ENCODE results near the gene MYL6B. TPM values are rescaled to one million over a fixed set of nuclear protein-coding genes. Genes with fewer than 3 reads are reported as not detected.
A peak's percentile ranks its signal among the peaks of the same experiment; 100 is the strongest.
"Not testable (repeated sequence)": the region's sequence is repeated elsewhere in the genome, so short reads cannot be mapped to it uniquely, and the experiment has no call there.

MYL6B gene
- total RNA-seq, 4 donors from 2014 or later, result 26.3 to 51.0 (median 37.8) TPM

DNA sequence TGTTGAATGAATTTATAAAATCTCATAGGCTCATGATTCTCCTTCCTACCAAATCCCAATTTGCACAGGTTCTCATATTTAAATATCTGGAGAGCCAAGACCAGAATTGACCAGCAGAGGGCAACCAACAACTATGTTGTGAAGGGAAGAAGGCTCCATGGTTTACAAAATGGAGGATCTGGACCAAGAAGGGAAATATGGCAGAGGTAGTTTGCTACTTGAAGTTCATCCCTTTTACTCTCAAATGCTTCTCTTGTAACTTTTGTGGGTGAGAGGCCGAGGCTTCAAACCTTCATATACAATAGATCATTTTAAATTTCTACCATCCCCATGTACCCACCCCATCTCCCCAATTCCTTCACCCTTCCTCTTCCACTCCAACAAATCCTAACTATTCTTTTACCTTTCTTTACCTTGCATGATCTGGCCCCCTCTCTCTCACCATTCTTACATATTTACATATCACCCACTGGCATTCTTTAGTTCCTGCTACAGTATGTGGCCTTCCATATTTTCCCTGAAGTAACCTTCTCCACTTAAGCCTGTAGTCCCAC is 40.7 kb downstream of the MYL6B start:
- TF ChIP-seq, protein P1, sequence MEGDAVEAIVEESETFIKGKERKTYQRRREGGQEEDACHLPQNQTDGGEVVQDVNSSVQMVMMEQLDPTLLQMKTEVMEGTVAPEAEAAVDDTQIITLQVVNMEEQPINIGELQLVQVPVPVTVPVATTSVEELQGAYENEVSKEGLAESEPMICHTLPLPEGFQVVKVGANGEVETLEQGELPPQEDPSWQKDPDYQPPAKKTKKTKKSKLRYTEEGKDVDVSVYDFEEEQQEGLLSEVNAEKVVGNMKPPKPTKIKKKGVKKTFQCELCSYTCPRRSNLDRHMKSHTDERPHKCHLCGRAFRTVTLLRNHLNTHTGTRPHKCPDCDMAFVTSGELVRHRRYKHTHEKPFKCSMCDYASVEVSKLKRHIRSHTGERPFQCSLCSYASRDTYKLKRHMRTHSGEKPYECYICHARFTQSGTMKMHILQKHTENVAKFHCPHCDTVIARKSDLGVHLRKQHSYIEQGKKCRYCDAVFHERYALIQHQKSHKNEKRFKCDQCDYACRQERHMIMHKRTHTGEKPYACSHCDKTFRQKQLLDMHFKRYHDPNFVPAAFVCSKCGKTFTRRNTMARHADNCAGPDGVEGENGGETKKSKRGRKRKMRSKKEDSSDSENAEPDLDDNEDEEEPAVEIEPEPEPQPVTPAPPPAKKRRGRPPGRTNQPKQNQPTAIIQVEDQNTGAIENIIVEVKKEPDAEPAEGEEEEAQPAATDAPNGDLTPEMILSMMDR (IDR thresholded peaks at IDR 0.05), result peak; percentile 78 to 89 (median 86)
- TF ChIP-seq POLR2A (IDR thresholded peaks at IDR 0.05), result no peak
- H3K27me3 ChIP-seq, result no peaks in the 10 kb centered on the region
- intact Hi-C loops (cut with DNase I), result no loop called here
- no peak overlapping the region for H3K4me3 ChIP-seq
- H3K4me1 ChIP-seq, result peaks cover 10 to 20% (median 11%) of the 10 kb centered on the region in 3 donors
- peak; percentile 16 for DNase-seq
- H3K36me3 ChIP-seq, result no peaks in the 10 kb centered on the region
- no peaks in the 10 kb centered on the region for H3K9me3 ChIP-seq
- no peak overlapping the region for H3K27ac ChIP-seq
- 32 to 55% methylated on average over 1 of the region's 1 CpG for WGBS, 2 donors

DNA sequence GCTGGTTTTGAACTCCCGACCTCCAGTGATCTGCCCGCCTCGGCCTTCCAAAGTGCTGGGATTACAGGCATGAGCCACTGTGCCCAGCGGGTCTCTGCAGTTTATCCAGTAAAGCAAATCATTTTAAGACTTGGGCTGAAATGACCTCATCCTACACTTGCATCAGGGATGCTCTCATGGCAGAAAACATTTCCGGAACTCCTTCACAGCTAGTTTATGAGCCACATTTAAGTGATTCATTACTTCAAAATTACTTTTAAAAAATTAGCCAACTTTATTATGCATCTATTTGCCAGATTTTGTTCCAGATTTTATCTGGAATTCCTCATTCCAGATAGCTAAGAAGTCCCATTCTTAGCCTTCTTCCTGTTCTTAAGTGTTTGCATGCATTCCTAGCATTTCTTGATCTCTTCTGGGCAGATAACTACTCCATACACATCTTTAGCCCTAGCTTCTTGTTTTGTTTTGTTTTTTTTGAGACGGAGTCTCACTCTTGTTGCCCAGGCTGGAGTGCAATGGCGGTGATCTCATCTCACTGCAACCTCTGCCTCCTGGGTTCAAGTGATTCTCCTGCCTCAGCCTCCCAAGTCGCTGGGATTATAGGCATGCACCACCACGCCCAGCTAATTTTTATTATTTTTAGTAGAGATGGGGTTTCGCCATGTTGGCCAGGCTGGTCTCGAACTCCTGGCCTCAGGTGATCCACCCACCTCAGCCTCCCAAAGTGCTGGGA is 44.6 kb downstream of the MYL6B start:
- intact Hi-C loops (cut with DNase I); H3K4me1 ChIP-seq; H3K27me3 ChIP-seq; H3K36me3 ChIP-seq; H3K9me3 ChIP-seq; H3K27ac ChIP-seq; DNase-seq; H3K4me3 ChIP-seq: not testable (repeated sequence)
- WGBS, 2 donors, result 72 to 81% methylated on average over 11 of the region's 11 CpGs

DNA sequence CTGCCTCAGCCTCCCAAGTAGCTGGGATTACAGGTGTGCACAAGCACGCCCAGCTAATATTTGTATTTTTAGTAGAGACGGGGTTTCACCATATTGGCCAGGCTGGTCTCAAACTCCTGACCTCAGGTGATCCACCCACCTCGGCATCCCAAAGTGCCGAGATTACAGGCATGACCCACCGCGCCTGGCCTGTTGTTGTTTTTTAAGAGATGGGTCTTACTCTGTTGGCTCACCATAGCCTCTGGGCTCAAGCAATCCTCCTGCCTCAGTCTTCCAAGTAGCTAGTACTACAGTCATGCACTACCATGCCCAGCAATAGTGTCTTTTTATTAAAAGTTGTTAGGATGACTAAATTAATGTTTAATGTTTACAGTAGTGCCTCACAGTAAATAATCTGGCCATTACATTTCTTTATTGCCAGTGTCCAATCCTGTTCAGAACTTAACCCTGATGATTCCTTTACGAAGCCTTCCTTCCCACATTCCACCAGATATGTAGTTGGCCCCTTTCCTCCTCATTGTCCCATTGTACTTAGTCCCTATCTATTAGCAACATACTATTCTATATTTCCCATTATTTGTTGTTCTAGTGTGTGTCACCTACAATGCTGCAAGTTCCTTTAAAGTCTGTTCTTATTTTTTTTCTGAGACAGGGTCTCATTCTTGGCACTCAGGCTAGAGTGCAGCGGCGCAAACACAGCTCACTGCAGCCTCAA is 45.7 kb downstream of the MYL6B start:
- intact Hi-C loops (cut with DNase I), result no loop called here

DNA sequence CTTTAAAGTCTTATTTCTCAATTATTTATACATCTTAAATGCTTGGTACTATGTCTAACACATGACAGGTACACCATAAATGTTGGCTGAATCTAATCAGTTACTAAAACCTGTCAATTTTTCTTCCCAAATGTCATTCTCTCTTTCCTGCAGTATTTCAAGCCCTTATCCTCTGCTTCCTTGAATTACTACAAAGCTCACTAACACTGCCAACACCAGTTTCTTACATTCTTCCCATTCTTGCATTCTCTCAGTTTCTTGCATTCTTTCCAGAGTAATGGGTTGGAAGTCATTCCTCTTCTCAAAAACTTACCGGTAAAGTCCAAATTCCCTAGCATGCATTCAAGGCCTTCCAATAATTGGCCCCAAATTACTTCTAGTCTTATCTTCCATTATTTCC is 46.4 kb downstream of the MYL6B start:
- no peaks in the 10 kb centered on the region for H3K27me3 ChIP-seq
- peaks cover 0 to under 1% (median 0%) of the 10 kb centered on the region in 3 donors for H3K36me3 ChIP-seq
- WGBS, 2 donors, result 65 to 80% methylated on average over 1 of the region's 1 CpG
- H3K27ac ChIP-seq, result no peak overlapping the region
- no peak for TF ChIP-seq POLR2A (IDR thresholded peaks at IDR 0.05)
- TF ChIP-seq, protein P1 (IDR thresholded peaks at IDR 0.05), result no peak
- no peaks in the 10 kb centered on the region for H3K4me1 ChIP-seq
- no peak for DNase-seq
- H3K4me3 ChIP-seq, result no peak overlapping the region
- intact Hi-C loops (cut with DNase I), result no loop called here
- H3K9me3 ChIP-seq, result no peaks in the 10 kb centered on the region

More for the DNA sequence above, 45.7 kb downstream of the MYL6B start:
- Histone ChIP-seq H3K27ac (no peak overlapping the region), H3K36me3 (no peaks in the 10 kb centered on the region), H3K4me3 (no peak overlapping the region), H3K27me3 (no peaks in the 10 kb centered on the region), H3K9me3 (no peaks in the 10 kb centered on the region), H3K4me1 (no peaks in the 10 kb centered on the region)
- no peak for DNase-seq
- 85 to 87% methylated on average over 9 of the region's 9 CpGs for WGBS, 2 donors
- TF ChIP-seq POLR2A (IDR thresholded peaks at IDR 0.05), result no peak
- TF ChIP-seq, protein P1 (IDR thresholded peaks at IDR 0.05), result no peak

DNA sequence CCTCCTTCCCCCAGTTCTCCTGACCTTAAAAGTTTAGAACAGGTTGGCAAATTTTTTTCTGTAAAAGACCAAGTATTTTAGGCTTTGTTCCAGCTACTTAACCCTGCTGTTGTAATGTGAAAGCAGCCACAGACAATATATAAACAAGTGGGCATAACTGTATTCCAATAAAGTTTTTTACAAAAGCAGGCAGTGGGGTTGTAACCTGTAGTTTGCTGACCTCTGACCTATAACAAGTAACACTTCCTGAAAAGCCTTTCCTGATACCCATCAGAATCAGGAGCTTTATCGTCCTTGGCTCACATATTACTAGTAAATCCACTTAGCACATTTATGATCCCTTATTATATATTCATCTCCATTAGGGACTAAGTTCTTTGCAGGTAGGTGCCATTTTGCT is 50.0 kb downstream of the MYL6B start:
- H3K27ac ChIP-seq, result no peak overlapping the region
- WGBS, 2 donors, result 58 to 63% methylated on average over 1 of the region's 1 CpG

More for the DNA sequence above, 50.0 kb downstream of the MYL6B start:
- Histone ChIP-seq H3K9me3 (no peaks in the 10 kb centered on the region), H3K27me3 (no peaks in the 10 kb centered on the region), H3K4me1 (peaks cover 0 to 5% (median 0%) of the 10 kb centered on the region in 3 donors), H3K36me3 (peaks cover 7 to 36% (median 12%) of the 10 kb centered on the region in 3 donors), H3K4me3 (no peak overlapping the region)
- no peak for DNase-seq
- intact Hi-C loops (cut with DNase I), result no loop called here
- TF ChIP-seq, protein P1 (IDR thresholded peaks at IDR 0.05), result no peak
- TF ChIP-seq POLR2A (IDR thresholded peaks at IDR 0.05), result no peak
